Upper lobe of left lung (tissue), 6 donors: ENCODE measurements around the gene EFR3B. TPM values are rescaled to one million over a fixed set of nuclear protein-coding genes. Genes with fewer than 3 reads are reported as not detected.
"Not testable (repeated sequence)": the region's sequence is repeated elsewhere in the genome, so short reads cannot be mapped to it uniquely, and the experiment has no call there.

Experiments used
- ATAC-seq, 2 donors: fragments of 200-7000 bp; cut with Tn5 transposase; one replicate each; pipeline ENCODE4 v1.9.1; 2022; ENCODE audit warnings: mild to moderate bottlenecking in 2 of 2, moderate library complexity in 2 of 2; ENCODE audit not compliant: low FRiP score in 2 of 2
- DNase-seq, 2 donors: peaks; one replicate each; pipeline ENCODE4 v3.0.0-alpha.2; 2019 to 2020
- H3K27ac ChIP-seq, 4 donors: fragments of 200-600 bp; sonication (generic); one replicate each; pipeline ENCODE4 v1.5.1; 2016 to 2019
- H3K27me3 ChIP-seq, 4 donors: fragments of 200-600 bp; sonication (generic); one replicate each; pipeline ENCODE4 v1.5.1; 2017 to 2019
- H3K36me3 ChIP-seq, 4 donors: fragments of 200-600 bp; sonication (generic); one replicate each; pipeline ENCODE4 v1.5.1; 2016 to 2019
- H3K4me1 ChIP-seq, 4 donors: fragments of 200-600 bp; sonication (generic); one replicate each; pipeline ENCODE4 v1.5.1; 2018 to 2019
- H3K4me3 ChIP-seq, 4 donors: fragments of 200-600 bp; sonication (generic); one replicate each; pipeline ENCODE4 v1.5.1; 2017 to 2019; ENCODE audit warnings: mild to moderate bottlenecking in 2 of 4, moderate library complexity in 1 of 4
- H3K9me3 ChIP-seq, 4 donors: fragments of 200-600 bp; sonication (generic); one replicate each; pipeline ENCODE4 v1.5.1; 2018 to 2019
- CTCF ChIP-seq, 6 experiments: fragments of 450-650 bp in 4 of 6; fragments of 200-600 bp in 2 of 6; sonication (generic) in 2 of 6; IDR thresholded peaks; one replicate each; pipeline ENCODE4 v1.5.1; 2016 to 2019; ENCODE audit warnings: antibody characterized with exemption in 6 of 6
- EP300 ChIP-seq, 4 donors: sonication (generic); formaldehyde crosslinking; IDR thresholded peaks; one replicate each; pipeline ENCODE4 v1.5.1; 2017; ENCODE audit warnings: antibody characterized with exemption in 4 of 4, control low read depth in 2 of 4
- POLR2A ChIP-seq, 4 donors: fragments of 450-650 bp; IDR thresholded peaks; one replicate each; pipeline ENCODE4 v1.5.1; 2016 to 2017; ENCODE audit warnings: antibody characterized with exemption in 4 of 4, mild to moderate bottlenecking in 2 of 4
- POLR2AphosphoS5 ChIP-seq, 2 donors: sonication (generic); formaldehyde crosslinking; IDR thresholded peaks; one replicate each; pipeline ENCODE4 v1.5.1; 2017; ENCODE audit warnings: antibody characterized with exemption in 2 of 2
- WGBS, 2 donors: methylation state at CpG; one replicate each; pipeline ENCODE4 v1.1.5; 2017 to 2018; 5-methylcytosine and 5-hydroxymethylcytosine counted together
- total RNA-seq, 6 donors: library from RNA; depleted of rRNA in 4 of 6; stranded (reverse); fragments of >200 nt in 4 of 6; gene quantifications; one replicate each; pipeline versions ENCODE4 v1.1.0 to v1.2.1, GENCODE V29; 2016 to 2021
- donor health status: DM: no; HTN: no; CAD: no; lungs with moderate emphysema.
- donor health status: DM: no; HTN: yes; CAD: no; lungs with severe emphysema.

EFR3B gene
- total RNA-seq, 6 donors from 2014 or later: 5.1 to 15.2 (median 9.5) TPM

- Histone ChIP-seq H3K36me3 (no peaks in the 10 kb centered on the region), H3K9me3 (no peaks in the 10 kb centered on the region), H3K27me3 (peaks cover 0 to 3% (median 1%) of the 10 kb centered on the region in 4 donors), H3K27ac (peak overlapping the region in 1 of 4 donors; percentile 3), H3K4me1 (peaks cover 4 to 19% (median 13%) of the 10 kb centered on the region in 4 donors), H3K4me3 (peak overlapping the region in 3 of 4 donors; percentile 32 to 45 (median 37))
- TF ChIP-seq CTCF (IDR thresholded peaks at IDR 0.05): no peak
- no peak for TF ChIP-seq POLR2A (IDR thresholded peaks at IDR 0.05)
- TF ChIP-seq POLR2AphosphoS5 (IDR thresholded peaks at IDR 0.05): no peak
- TF ChIP-seq EP300 (IDR thresholded peaks at IDR 0.05): no peak
- ATAC-seq (peak in 1 of 2 donors; percentile 61), DNase-seq (peak in 1 of 2 donors; percentile 90)
- WGBS, 2 donors: 25 to 36% methylated on average over 13 to 24 of the region's 53 CpGs
Measured at GRCh38 chr2:25131567-25132298, 89.9 kb downstream of the EFR3B start.

DNA sequence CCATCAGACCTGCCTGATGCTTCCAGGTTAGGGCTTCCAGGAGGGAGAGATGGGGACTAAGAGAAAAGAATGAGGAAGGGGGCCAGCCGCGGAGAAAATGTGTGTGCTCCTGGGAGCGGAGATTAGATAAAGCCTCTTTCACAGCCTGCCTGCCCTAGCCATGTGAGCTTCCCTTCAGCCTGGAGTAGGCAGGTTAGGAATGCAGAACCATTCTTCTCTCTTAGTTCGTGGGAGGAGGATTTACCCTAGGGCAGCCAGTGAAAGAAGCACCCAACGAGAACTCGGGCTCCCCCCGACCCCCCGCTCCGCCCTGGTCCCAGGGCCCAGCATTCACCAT is 90.4 kb downstream of the EFR3B start:
- H3K9me3 ChIP-seq: no peaks in the 10 kb centered on the region
- DNase-seq: peak in 1 of 2 donors; percentile 36
- peak in 1 of 2 donors; percentile 1 for ATAC-seq
- no peaks in the 10 kb centered on the region for H3K36me3 ChIP-seq
- WGBS, 2 donors: 39 to 64% methylated on average over 7 to 9 of the region's 9 CpGs
- no peak overlapping the region for H3K27ac ChIP-seq
- H3K4me1 ChIP-seq: peaks cover 4 to 19% (median 13%) of the 10 kb centered on the region in 4 donors
- TF ChIP-seq CTCF (IDR thresholded peaks at IDR 0.05): no peak
- TF ChIP-seq EP300 (IDR thresholded peaks at IDR 0.05): no peak
- no peak for TF ChIP-seq POLR2A (IDR thresholded peaks at IDR 0.05)
- TF ChIP-seq POLR2AphosphoS5 (IDR thresholded peaks at IDR 0.05): no peak
- H3K27me3 ChIP-seq: peaks cover 0 to 3% (median 1%) of the 10 kb centered on the region in 4 donors
- peak overlapping the region in 3 of 4 donors; percentile 32 to 45 (median 37) for H3K4me3 ChIP-seq

DNA sequence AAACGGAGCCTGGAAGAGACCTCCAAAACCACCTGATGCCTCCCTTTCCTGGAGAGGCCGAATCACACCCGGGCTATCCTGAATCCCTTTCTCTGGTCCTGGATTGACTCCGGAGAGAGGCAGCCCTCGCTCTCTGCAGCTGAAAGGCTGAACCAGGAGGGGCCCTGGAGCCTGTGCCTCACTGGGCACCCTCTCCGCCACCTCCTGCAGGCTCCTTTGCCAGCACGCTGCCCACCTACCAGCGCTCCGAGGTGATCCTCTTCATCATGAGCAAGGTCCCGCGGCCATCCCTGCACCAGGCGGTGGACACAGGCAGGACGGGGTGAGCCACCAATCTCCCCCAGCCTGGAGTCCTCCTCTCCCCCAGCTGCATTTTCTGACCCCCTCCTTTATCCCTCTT is 90.8 kb downstream of the EFR3B start:
- Histone ChIP-seq H3K4me1 (peaks cover 4 to 19% (median 13%) of the 10 kb centered on the region in 4 donors), H3K27ac (no peak overlapping the region), H3K9me3 (no peaks in the 10 kb centered on the region), H3K4me3 (no peak overlapping the region), H3K27me3 (peaks cover 0 to 3% (median 1%) of the 10 kb centered on the region in 4 donors), H3K36me3 (no peaks in the 10 kb centered on the region)
- TF ChIP-seq POLR2AphosphoS5 (IDR thresholded peaks at IDR 0.05) (no peak), POLR2A (IDR thresholded peaks at IDR 0.05) (no peak), CTCF (IDR thresholded peaks at IDR 0.05) (no peak), EP300 (IDR thresholded peaks at IDR 0.05) (no peak)
- ATAC-seq: no peak
- peak in 1 of 2 donors; percentile 53 for DNase-seq
- 85 to 92% methylated on average over 9 to 13 of the region's 13 CpGs for WGBS, 2 donors

DNA sequence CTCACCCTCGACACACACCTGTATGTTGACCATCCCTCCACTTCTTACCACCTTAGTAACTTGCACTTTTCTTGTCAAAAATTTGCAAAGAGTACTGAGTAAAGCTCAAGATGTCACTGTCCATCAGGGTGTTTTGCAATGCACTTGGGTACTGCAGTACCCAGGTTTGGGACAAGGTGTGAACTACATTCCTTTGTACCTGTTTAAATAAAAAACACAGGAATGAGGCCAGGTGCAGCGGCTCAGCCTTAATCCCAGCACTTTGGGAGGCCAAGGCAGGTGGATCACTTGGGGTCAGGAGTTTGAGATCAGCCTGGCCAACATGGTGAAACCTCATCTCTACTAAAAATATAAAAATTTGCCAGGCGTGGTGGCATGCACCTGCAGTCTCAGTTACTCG is 98.7 kb downstream of the EFR3B start:
- peak in 1 of 2 donors; percentile 52 for ATAC-seq
- H3K9me3 ChIP-seq, H3K4me1 ChIP-seq, DNase-seq, H3K27me3 ChIP-seq, H3K36me3 ChIP-seq, H3K4me3 ChIP-seq, H3K27ac ChIP-seq: not testable (repeated sequence)
- WGBS, 2 donors: 77 to 84% methylated on average over 4 of the region's 4 CpGs

DNA sequence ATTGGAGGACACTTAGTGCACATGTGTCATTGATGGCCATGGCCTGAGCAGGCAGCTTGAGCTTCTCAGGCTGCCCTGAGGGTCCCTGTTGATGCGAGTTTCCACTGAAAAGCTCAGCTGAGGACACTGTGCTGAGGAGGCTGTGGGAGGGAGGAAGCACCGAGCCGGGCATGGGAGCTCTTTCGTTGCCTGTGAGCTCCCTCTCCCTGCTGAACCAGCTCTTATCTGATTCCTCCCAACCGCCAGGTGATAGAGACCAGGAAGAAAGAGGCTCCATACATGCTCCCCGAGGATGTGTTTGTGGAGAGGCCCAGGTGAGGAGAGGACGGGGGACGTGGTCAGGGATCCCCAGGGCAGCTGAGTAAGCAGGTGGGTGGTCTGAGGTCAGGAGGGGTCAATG is 99.2 kb downstream of the EFR3B start:
- TF ChIP-seq EP300 (IDR thresholded peaks at IDR 0.05): no peak
- no peak for TF ChIP-seq CTCF (IDR thresholded peaks at IDR 0.05)
- ATAC-seq (no peak), DNase-seq (no peak)
- H3K4me1 ChIP-seq: no peaks in the 10 kb centered on the region
- no peaks in the 10 kb centered on the region for H3K9me3 ChIP-seq
- WGBS, 2 donors: 79 to 82% methylated on average over 8 of the region's 8 CpGs
- no peak overlapping the region for H3K4me3 ChIP-seq
- H3K27me3 ChIP-seq: no peaks in the 10 kb centered on the region
- H3K27ac ChIP-seq: no peak overlapping the region
- no peaks in the 10 kb centered on the region for H3K36me3 ChIP-seq
